Endothelial cell of umbilical vein (primary cell): ENCODE results near the gene GULP1. TPM values are rescaled to one million over a fixed set of nuclear protein-coding genes. Genes with fewer than 3 reads are reported as not detected.

Experiments used
- BruUV-seq: library from RNA; stranded (reverse); fragments of 400-500 nt; replicated peaks from 2 replicates; lab custom pipeline; 2021; lab: Mats Ljungman, UMichigan
- CTCF ChIA-PET: fragments of 300-600, 350-600 bp; sonication (Branson Sonifier 250); formaldehyde crosslinking; loops from one replicate; lab custom pipeline; 2021; ENCODE audit warnings: antibody characterized with exemption, inconsistent platforms; lab: Charles Lee
- POLR2A ChIA-PET: fragments of 300-600, 350-600 bp; sonication (Branson Sonifier 250); formaldehyde crosslinking; loops from one replicate; lab custom pipeline; 2021; ENCODE audit warnings: antibody characterized with exemption, inconsistent platforms; lab: Charles Lee
- DNase-seq: peaks from one replicate; pipeline ENCODE4 v3.0.0-alpha.2; 2011; ENCODE audit warnings: low read depth, low spot score
- FAIRE-seq: peaks from 2 replicates; lab custom pipeline; 2011; peaks lifted over from hg19 to GRCh38; lab: Jason Lieb, UNC
- H2AFZ ChIP-seq: 2 replicates; pipeline ENCODE4 v1.6.0; 2012; ENCODE audit warnings: low read depth, low read length, control low read depth, inconsistent platforms
- H3K27ac ChIP-seq: 2 replicates; pipeline ENCODE4 v1.5.1; 2011; ENCODE audit warnings: low read depth, mild to moderate bottlenecking, control low read depth, low read length, moderate library complexity; ENCODE audit not compliant: insufficient read depth
- H3K27me3 ChIP-seq, 2 experiments: 2 replicates each; pipeline versions ENCODE4 v1.6.0 to v1.6.1; 2011; ENCODE audit warnings: low read length in 2 of 2, mixed read lengths in 1 of 2; ENCODE audit not compliant: control insufficient read depth in 2 of 2, insufficient read depth in 2 of 2
- H3K36me3 ChIP-seq, 2 experiments: 2 replicates in 1 of 2; 3 replicates in 1 of 2; pipeline ENCODE4 v1.5.1; 2011; ENCODE audit warnings: low read length in 2 of 2, mild to moderate bottlenecking in 1 of 2, moderate library complexity in 1 of 2; ENCODE audit not compliant: control insufficient read depth in 2 of 2, insufficient read depth in 2 of 2; ENCODE audit errors: extremely low read depth in 1 of 2
- H3K4me1 ChIP-seq: 3 replicates; pipeline ENCODE4 v1.5.1; 2011; ENCODE audit warnings: mild to moderate bottlenecking, low read length; ENCODE audit not compliant: control insufficient read depth, insufficient read depth; ENCODE audit errors: extremely low read depth
- H3K4me2 ChIP-seq: 2 replicates; pipeline ENCODE4 v1.6.1; 2011; ENCODE audit warnings: low read length, control low read depth, mixed read lengths; ENCODE audit not compliant: insufficient read depth
- H3K4me3 ChIP-seq, 3 experiments: fragments of 200-600 bp in 1 of 3; sonication (generic), shearing (Covaris generic) in 1 of 3; replicated peaks in 1 of 3; 2 replicates each; pipeline ENCODE4 v1.5.1; 2011 to 2016; ENCODE audit warnings: control low read depth in 3 of 3, low read length in 3 of 3, mild to moderate bottlenecking in 2 of 3, inconsistent platforms in 1 of 3, low read depth in 1 of 3, moderate library complexity in 1 of 3; ENCODE audit not compliant: insufficient read depth in 1 of 3
- H3K79me2 ChIP-seq: 2 replicates; pipeline ENCODE4 v1.6.0; 2012; ENCODE audit warnings: low read length, inconsistent platforms; ENCODE audit not compliant: control insufficient read depth, insufficient read depth
- H3K9ac ChIP-seq: replicated peaks from 2 replicates; pipeline ENCODE3; 2011; ENCODE audit warnings: low read length, control low read depth; ENCODE audit not compliant: insufficient read depth; ENCODE audit errors: extremely low read depth
- H3K9me1 ChIP-seq: replicated peaks from 3 replicates; pipeline ENCODE4 v1.6.0; 2011; ENCODE audit warnings: mild to moderate bottlenecking, low read length; ENCODE audit not compliant: control insufficient read depth, insufficient read depth; ENCODE audit errors: extremely low read depth
- H3K9me3 ChIP-seq: replicated peaks from 2 replicates; pipeline ENCODE4 v1.5.1; 2012; ENCODE audit warnings: low read length, inconsistent platforms; ENCODE audit not compliant: control insufficient read depth, insufficient read depth
- H4K20me1 ChIP-seq: replicated peaks from 2 replicates; pipeline ENCODE3; 2011; ENCODE audit warnings: mild to moderate bottlenecking, low read length; ENCODE audit not compliant: control insufficient read depth, insufficient read depth; ENCODE audit errors: extremely low read depth
- CTCF ChIP-seq, 2 donors: IDR thresholded peaks; 1 replicate in 1 of 2; 2 replicates in 1 of 2; pipeline ENCODE4 v1.5.1; 2011; ENCODE audit warnings: low read length in 2 of 2, mild to moderate bottlenecking in 2 of 2, moderate library complexity in 2 of 2, control low read depth in 1 of 2, inconsistent platforms in 1 of 2, low read depth in 1 of 2; ENCODE audit not compliant: insufficient read depth in 1 of 2; ENCODE audit errors: extremely low read depth in 1 of 2
- EZH2 ChIP-seq: IDR thresholded peaks from 2 replicates; pipeline ENCODE4 v1.6.1; 2012; ENCODE audit warnings: borderline replicate concordance, low read depth, mild to moderate bottlenecking, moderate library complexity, low read length, inconsistent platforms; ENCODE audit not compliant: severe bottlenecking
- FOS ChIP-seq: IDR thresholded peaks from 2 replicates; pipeline ENCODE4 v1.6.1; 2011; ENCODE audit warnings: mild to moderate bottlenecking, low read length, moderate library complexity, borderline replicate concordance; ENCODE audit not compliant: insufficient read depth
- GATA2 ChIP-seq: IDR thresholded peaks from 2 replicates; pipeline ENCODE4 v1.7.0; 2011; ENCODE audit warnings: low read depth, mild to moderate bottlenecking, moderate library complexity, mixed read lengths, low read length; ENCODE audit not compliant: insufficient read length, insufficient read depth
- JUN ChIP-seq: IDR thresholded peaks from 2 replicates; pipeline ENCODE4 v1.6.1; 2011; ENCODE audit warnings: borderline replicate concordance, low read depth; ENCODE audit not compliant: insufficient read length, insufficient read depth
- MAX ChIP-seq: IDR thresholded peaks from 2 replicates; pipeline ENCODE4 v1.6.1; 2011; ENCODE audit not compliant: insufficient read depth, insufficient read length
- MYC ChIP-seq: IDR thresholded peaks from one replicate; pipeline ENCODE4 v1.6.1; 2011; ENCODE audit warnings: mild to moderate bottlenecking, low read depth, low read length
- POLR2A ChIP-seq: IDR thresholded peaks from 2 replicates; pipeline ENCODE4 v1.6.1; 2012; ENCODE audit warnings: low read depth, mild to moderate bottlenecking, control low read depth, low read length
- POLR2AphosphoS5 ChIP-seq: IDR thresholded peaks from 2 replicates; pipeline ENCODE4 v1.6.1; 2012; ENCODE audit warnings: low read depth, mild to moderate bottlenecking, control low read depth, low read length, moderate library complexity; ENCODE audit not compliant: insufficient read depth
- dilution Hi-C: fragments of 300-500 bp; cut with MboI; formaldehyde crosslinking; loops from one replicate; pipeline ENCODE4 v1.15.0; 2019; ENCODE audit warnings: low sequenced_read_pairs; ENCODE audit not compliant: extremely low pct_ligation_motif_present
- intact Hi-C: fragments of 100-400 bp; cut with micrococcal nuclease; formaldehyde crosslinking; loops from one replicate; pipeline ENCODE4 v1.10.0; 2022
- polyA plus RNA-seq, 4 experiments: library from polyadenylated mRNA; depleted of rRNA in 3 of 4; stranded (reverse) in 3 of 4; unstranded in 1 of 4; fragments of >200 nt; gene quantifications; 2 replicates each; pipeline versions ENCODE4 v1.2.1 to v1.2.3, GENCODE V29; 2011 to 2012; ENCODE audit warnings: missing spikeins in 1 of 4
- total RNA-seq: library from RNA; stranded (reverse); gene quantifications from 2 replicates; pipeline ENCODE4 v1.2.3, GENCODE V29; 2021

GULP1 gene
- total and polyA plus RNA-seq, 2 donors (not counting 3 experiments of a cell fraction or from before 2014, with no cell fraction given) = 24.4 to 53.8 TPM

- Histone ChIP-seq H3K4me2 (no peak overlapping the region), H3K79me2 (no peaks in the 10 kb centered on the region), H3K36me3 (no peaks in the 10 kb centered on the region), H3K9ac (no peak overlapping the region), H3K9me1 (no peaks in the 10 kb centered on the region), H4K20me1 (no peaks in the 10 kb centered on the region), H3K27ac (no peak overlapping the region), H3K4me1 (no peaks in the 10 kb centered on the region), H3K27me3 (no peaks in the 10 kb centered on the region), H2AFZ (no peak overlapping the region), H3K4me3 (no peak overlapping the region), H3K9me3 (no peaks in the 10 kb centered on the region)
- DNase-seq = no peak
- no peak for TF ChIP-seq POLR2A
- TF ChIP-seq GATA2 = no peak
- no peak for TF ChIP-seq CTCF (IDR thresholded peaks at IDR 0.05; ENCODE audit: extremely low read depth in 1 of 2, insufficient read depth in 1 of 2, low read depth in 1 of 2, low read length in 2 of 2)
- TF ChIP-seq MAX = no peak
- TF ChIP-seq EZH2 = no peak
- no peak for TF ChIP-seq FOS
- no peak for TF ChIP-seq MYC
- TF ChIP-seq POLR2AphosphoS5 = no peak
- no peak for TF ChIP-seq JUN
- intact Hi-C loops (no loop called here), dilution Hi-C loops (no loop called here)
- FAIRE-seq = no peak
- ChIA-PET CTCF (no interaction called here), POLR2A (no interaction called here)
- BruUV-seq = no TSS peak
Measured at GRCh38 chr2:188245230-188245629, 46.4 kb upstream of the GULP1 start.
